DMS 273 treated with DMSO at 0.1 percent for 48 hours (cell line): ENCODE results near the gene PELI1.

ENCODE experiments used
- DNase-seq: peaks from one replicate; lab custom pipeline; 2025; lab: John Stamatoyannopoulos, UW

Gene PELI1

DNA sequence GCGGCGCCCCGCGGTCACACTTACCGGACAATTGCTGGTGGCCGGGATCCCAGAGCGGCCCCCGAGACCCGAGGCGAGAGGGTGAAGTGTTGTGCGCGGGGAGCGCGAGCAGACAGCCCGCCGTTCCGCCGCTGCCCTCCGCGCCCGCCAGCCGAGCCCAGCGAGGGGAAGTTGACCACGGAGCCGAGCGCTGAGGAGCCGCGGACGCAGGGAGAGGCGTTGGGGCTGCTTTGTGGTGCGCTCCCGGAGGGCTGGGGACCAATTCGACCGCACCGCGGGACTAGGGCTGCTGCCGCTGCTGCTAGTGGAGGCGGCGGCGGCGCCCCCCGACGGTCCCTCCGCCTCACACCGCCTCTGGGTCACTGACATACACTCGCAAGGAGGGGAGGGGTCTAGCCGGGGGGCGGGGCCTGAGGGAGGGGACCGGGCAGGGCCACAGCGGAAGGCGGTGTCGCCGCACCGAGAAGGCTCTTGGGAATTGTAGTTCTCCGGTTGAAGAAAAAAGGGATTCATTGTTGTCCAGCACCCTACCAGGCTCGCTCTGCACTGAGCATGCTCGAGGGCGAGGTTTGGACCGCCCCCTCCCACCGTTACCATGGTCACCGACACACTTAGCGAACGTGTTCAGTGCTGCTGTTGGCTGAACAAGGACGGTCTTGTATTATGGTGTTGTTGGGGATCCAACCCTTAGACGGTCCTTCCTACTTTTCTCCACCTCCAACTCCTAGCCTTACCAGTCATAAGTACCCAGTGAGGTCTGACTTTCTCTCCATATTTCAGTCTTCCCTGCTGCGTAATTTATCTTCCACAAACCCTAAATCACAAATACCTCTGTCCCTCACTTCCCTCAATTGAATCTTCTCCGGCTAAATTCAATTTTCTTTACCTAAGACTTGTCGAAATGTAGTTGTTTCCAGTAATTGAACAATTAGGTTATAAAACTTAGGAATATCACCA is at the start of gene PELI1:
Gene PELI1, minus strand, starts transcription at position 364 of the 957 bp plus-strand sequence. CDS start 36,110 bp downstream, outside the sequence.
- DNase-seq = peak; percentile 97

- no peak for DNase-seq
These were observed 49.3 kb upstream of the PELI1 start for GRCh38 chr2:64193491-64193890.

- DNase-seq = no peak
These were observed 48.5 kb upstream of the PELI1 start for GRCh38 chr2:64192664-64193105.

DNA sequence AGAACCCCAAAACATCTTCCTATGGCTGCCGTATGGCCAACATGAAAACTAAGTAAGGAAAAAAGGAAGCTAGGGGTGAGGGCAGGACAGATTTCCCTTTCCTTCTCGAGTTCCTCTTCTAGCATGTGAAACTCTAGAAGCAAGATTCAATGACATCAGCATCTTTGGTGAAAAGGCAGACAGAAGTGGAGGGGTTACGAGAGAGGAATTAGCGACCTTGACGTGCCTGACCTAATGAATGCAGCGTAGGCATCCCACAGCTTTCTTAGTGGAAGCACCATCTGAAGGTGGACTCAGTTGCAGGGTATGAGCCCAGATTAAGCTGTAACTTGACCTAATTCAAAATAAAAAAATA is 47.9 kb upstream of the PELI1 start:
- DNase-seq = no peak

DNA sequence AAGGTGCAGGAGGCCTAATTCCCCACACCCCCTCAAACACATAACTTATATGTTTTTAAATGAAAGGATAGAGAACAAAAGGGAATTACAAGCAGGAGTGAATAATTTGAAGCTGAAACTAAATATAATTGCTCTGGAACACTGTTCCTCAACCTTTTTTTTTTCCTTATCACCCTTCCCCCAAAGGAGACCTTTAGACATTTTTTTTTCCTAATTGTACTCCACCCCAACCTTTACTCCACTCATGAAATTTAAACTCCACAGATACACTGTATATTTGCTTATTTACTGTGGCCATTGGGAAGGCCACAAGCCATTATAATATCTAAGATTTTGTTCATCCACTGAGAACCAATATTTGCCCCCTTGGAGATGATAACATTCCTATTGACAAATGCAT is 45.4 kb upstream of the PELI1 start:
- no peak for DNase-seq

GRCh38 chr2:64189167-64189566 is 44.9 kb upstream of the PELI1 start:
- no peak for DNase-seq

- DNase-seq = no peak
These were observed 42.7 kb upstream of the PELI1 start for GRCh38 chr2:64186699-64187605.

GRCh38 chr2:64179582-64180321 is 35.5 kb upstream of the PELI1 start:
- no peak for DNase-seq

DNA sequence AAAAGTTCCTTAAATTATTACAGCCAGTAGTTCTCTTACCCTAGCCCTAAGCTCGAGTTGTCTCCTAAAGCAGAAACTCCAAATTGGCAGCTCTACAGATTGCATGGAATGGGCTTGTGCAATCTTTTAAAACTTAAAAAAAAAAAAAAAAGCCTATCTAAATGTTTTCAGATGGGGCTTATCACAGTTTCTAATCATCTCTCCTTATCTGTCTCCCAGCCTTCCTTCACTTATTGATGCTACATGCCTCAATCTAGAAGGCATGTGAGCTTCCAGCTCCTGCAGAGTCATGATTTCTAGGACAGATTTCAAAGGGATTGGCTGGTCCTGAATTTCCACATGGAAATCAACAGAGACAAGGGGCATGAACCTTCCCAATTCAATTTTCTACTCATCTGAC is 33.1 kb upstream of the PELI1 start:
- no peak for DNase-seq

GRCh38 chr2:64175419-64176197 is 31.4 kb upstream of the PELI1 start:
- no peak for DNase-seq

- no peak for DNase-seq
These were observed 29.2 kb upstream of the PELI1 start for GRCh38 chr2:64173156-64174135.

GRCh38 chr2:64168756-64169155 is 24.5 kb upstream of the PELI1 start:
- no peak for DNase-seq

DNA sequence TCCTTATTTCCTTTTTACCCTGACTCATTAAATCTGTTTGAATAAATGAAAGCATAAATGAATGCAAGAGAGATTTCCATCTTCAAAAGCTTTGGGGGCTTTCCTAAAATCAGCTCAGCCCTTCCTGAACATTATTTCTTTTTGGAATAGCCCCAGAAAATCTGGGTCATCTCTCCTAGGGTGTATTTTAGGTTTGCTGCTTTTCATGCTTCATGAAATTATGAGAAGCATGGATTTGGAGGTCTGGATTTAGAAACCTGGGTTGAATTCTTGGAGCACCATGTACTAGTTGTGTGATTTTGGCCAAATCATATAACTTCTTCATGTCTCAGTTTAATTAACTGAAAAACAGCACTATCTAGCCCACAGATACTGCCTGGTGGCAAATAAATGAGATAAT is 24.0 kb upstream of the PELI1 start:
- no peak for DNase-seq

- no peak for DNase-seq
These were observed 22.6 kb upstream of the PELI1 start for GRCh38 chr2:64166637-64167420.

- DNase-seq = no peak
These were observed 22.0 kb upstream of the PELI1 start for GRCh38 chr2:64166212-64166611.

DNA sequence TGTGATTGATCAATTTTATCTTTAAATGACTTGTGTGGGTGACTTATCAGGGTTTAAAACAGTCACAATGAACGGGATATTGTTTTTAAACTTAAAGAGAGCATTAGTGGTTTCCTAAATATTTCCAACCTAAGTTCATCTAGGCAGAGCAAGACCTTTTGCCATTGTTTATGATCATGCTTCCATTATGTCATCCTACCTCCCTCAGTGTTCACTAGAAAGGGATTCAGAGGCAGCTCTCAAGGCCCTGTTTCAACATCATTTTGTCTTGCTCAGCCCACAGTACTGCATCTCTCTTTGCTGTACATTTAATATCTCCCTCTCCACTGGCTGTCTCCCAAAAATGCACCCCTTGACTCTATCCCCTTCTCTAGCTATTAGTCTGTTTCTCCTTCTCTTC is 21.5 kb upstream of the PELI1 start:
- DNase-seq = no peak

DNA sequence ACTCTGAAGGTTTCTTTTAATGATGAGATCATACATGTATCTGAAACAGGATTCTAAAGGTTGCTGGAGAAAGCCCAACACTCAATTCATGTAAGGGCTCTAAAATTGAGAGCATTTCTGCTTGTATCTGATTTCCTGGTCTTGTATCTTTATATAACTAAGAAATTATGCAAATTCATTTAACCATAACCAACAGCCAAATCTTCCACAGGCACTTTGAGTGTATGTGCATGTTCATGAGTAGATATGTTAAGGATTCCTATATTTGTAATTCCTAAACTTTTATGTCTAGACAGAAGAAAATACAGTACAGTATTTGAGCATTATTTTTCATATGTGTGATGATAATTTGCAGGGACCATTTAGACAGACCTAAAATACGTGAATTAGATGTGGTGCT is 20.4 kb upstream of the PELI1 start:
- no peak for DNase-seq

DNA sequence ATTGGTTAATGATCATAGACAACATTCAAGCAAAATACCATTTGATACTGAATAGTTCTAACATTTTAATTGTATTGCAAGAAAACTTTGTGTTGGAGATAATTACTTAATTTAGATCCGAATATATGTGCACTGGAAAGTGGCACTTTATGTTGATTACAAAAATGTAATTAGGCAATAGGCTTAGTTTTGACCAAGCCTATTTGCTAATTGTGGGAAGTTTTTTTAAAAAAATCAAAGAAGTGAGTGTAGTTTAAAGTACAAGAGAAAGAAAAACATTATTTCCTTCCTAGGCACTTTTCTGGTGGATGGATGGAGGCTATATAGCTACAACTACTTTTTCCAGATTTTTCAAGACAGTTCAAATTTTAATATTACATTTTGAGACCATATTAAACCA is 18.3 kb upstream of the PELI1 start:
- no peak for DNase-seq

DNA sequence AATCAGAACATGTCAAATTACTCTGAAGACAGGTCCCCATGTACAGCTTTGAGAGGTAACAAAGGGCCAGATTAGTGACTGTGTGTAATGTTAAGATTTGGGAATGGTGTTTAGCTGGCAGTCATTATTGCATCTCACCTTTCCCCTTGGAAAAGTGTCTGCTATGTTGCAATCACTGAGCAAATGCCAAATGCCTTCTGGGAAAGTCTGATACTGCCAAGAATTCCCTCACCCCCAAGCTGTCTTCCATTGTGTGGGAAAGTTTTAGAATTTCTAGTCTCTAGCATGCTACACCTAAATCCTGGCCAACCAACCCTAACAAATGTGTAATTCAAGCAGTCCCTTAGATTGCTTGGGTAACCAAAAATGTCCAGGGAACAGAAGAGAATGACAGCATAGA is 13.6 kb upstream of the PELI1 start:
- DNase-seq = no peak
